ENCODE results near the gene RFPL4A. TPM values are rescaled to one million over a fixed set of nuclear protein-coding genes. Genes with fewer than 3 reads are reported as not detected.

Gene RFPL4A
- total RNA-seq, 1 experiment from 2014 or later = not detected

DNA sequence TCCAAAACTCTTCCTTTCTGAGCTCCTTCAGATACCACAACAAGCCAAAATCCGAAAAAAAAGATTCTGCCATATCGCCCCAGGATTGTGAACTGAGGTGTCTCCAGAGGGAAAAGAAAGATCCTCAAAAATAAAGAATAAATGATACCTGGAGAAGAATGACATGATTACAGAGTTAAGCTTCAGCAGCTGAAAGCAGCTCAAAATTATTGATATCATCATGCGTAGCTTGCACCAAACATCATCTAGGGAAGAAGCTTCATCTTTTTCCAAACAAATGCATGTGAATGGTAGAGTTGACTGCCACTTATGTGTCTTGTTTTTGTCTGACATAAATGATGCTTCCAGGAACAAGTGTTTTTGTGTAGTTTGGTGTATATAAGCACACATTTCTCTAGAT is 20.6 kb upstream of the RFPL4A start, which contains the start of gene NLRP9:
TSS of gene NLRP9 (minus strand) at position 101 of the 400 bp plus-strand sequence. CDS start at position 73, 28 bp downstream.
- Histone ChIP-seq H2BK5ac (ENCODE audit: insufficient read length, low read length) (no peak within 1 kb of the TSS), H3K4me1 (ENCODE audit: insufficient read depth, low read length) (no peaks in the 10 kb centered on the region), H3K27ac (ENCODE audit: insufficient read length, low read depth, low read length) (no peak within 1 kb of the TSS), H3K9me3 (ENCODE audit: control insufficient read depth, low read depth, low read length) (peaks cover 35% of the 10 kb centered on the region), H3K23me2 (ENCODE audit: insufficient read length, low read depth, low read length, poor library complexity, severe bottlenecking) (no peaks in the 10 kb centered on the region), H3K4me2 (ENCODE audit: insufficient read depth, insufficient read length, low read length) (no peak within 1 kb of the TSS), H4K5ac (ENCODE audit: insufficient read length, low read depth, low read length) (no peak within 1 kb of the TSS), H3K4ac (ENCODE audit: low read depth, low read length) (no peak within 1 kb of the TSS), H3K23ac (ENCODE audit: insufficient read length, low read depth, low read length) (no peak within 1 kb of the TSS), H2BK15ac (ENCODE audit: low read depth, low read length) (no peak within 1 kb of the TSS), H4K8ac (replicated peaks; ENCODE audit: insufficient read length, low read depth, low read length) (no peak within 1 kb of the TSS), H2AK5ac (ENCODE audit: insufficient read length, low read length) (no peak within 1 kb of the TSS), H2BK120ac (ENCODE audit: low read depth, low read length, poor library complexity, severe bottlenecking) (no peak within 1 kb of the TSS), H2BK12ac (ENCODE audit: insufficient read length, low read depth, low read length) (no peak within 1 kb of the TSS), H3K9ac (ENCODE audit: extremely low read depth, insufficient read length, low read length) (no peak within 1 kb of the TSS), H2BK20ac (ENCODE audit: low read depth, low read length, poor library complexity, severe bottlenecking) (no peak within 1 kb of the TSS), H3K27me3 (ENCODE audit: insufficient read depth, low read length) (no peaks in the 10 kb centered on the region), H3K14ac (ENCODE audit: insufficient read depth, low read length) (no peak within 1 kb of the TSS), H3K18ac (ENCODE audit: insufficient read length, low read depth, low read length) (no peak within 1 kb of the TSS), H4K91ac (ENCODE audit: insufficient read length, low read depth, low read length) (no peak within 1 kb of the TSS), H2AFZ (ENCODE audit: low read length) (no peak within 1 kb of the TSS), H4K20me1 (ENCODE audit: control insufficient read depth, insufficient read depth, insufficient read length) (no peaks in the 10 kb centered on the region), H3T11ph (ENCODE audit: low read length) (no peak within 1 kb of the TSS), H3K79me2 (ENCODE audit: insufficient read depth, low read length) (no peaks in the 10 kb centered on the region), H3K79me1 (ENCODE audit: insufficient read depth, low read depth, low read length, poor library complexity, severe bottlenecking) (no peaks in the 10 kb centered on the region), H3K56ac (ENCODE audit: insufficient read length, low read depth, low read length) (no peak within 1 kb of the TSS)
- H3K27me3 Mint-ChIP-seq (ENCODE audit: low read depth) = peaks cover 4% of the 10 kb centered on the region
- TF ChIP-seq, protein P1, sequence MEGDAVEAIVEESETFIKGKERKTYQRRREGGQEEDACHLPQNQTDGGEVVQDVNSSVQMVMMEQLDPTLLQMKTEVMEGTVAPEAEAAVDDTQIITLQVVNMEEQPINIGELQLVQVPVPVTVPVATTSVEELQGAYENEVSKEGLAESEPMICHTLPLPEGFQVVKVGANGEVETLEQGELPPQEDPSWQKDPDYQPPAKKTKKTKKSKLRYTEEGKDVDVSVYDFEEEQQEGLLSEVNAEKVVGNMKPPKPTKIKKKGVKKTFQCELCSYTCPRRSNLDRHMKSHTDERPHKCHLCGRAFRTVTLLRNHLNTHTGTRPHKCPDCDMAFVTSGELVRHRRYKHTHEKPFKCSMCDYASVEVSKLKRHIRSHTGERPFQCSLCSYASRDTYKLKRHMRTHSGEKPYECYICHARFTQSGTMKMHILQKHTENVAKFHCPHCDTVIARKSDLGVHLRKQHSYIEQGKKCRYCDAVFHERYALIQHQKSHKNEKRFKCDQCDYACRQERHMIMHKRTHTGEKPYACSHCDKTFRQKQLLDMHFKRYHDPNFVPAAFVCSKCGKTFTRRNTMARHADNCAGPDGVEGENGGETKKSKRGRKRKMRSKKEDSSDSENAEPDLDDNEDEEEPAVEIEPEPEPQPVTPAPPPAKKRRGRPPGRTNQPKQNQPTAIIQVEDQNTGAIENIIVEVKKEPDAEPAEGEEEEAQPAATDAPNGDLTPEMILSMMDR (conservative IDR thresholded peaks at IDR 0.05) = no peak
- peaks cover 7 to 23% (median 9%) of the 10 kb centered on the region in 3 experiments; a peak in 6 of 7 replicates for H3K36me3 Mint-ChIP-seq (ENCODE audit: insufficient read depth in 1 of 3, low read depth in 3 of 3)
- peaks cover 80 to 93% of the 10 kb centered on the region in 2 experiments for H3K9me3 Mint-ChIP-seq
- no peak for DNase-seq
- no peak within 1 kb of the TSS for H3K27ac Mint-ChIP-seq
- H3K4me3 Mint-ChIP-seq = no peak within 1 kb of the TSS
- no peaks in the 10 kb centered on the region for H3K4me1 Mint-ChIP-seq
- no CpG with 5 or more reads among the region's 3 CpGs for WGBS (ENCODE audit: extremely low coverage, insufficient read length, low lambda C conversion rate)

Measured in H9 (cell line).